T1000 (cell line): ENCODE results near the gene CUZD1.

ENCODE experiments used
- DNase-seq: peaks from one replicate; lab custom pipeline; 2025; ENCODE audit warnings: mixed read lengths; lab: John Stamatoyannopoulos, UW

Gene CUZD1

GRCh38 chr10:122815458-122815857 lies 30.2 kb downstream of the CUZD1 start:
- DNase-seq = no peak

- DNase-seq = no peak
These were observed 31.2 kb downstream of the CUZD1 start for GRCh38 chr10:122814493-122814892.

GRCh38 chr10:122812751-122813150 lies 32.9 kb downstream of the CUZD1 start:
- no peak for DNase-seq

GRCh38 chr10:122802282-122802681 lies 43.4 kb downstream of the CUZD1 start:
- DNase-seq = no peak

- DNase-seq = no peak
These were observed 46.9 kb downstream of the CUZD1 start for GRCh38 chr10:122798704-122799231.

GRCh38 chr10:122796796-122797195 lies 48.9 kb downstream of the CUZD1 start:
- DNase-seq = no peak

GRCh38 chr10:122795924-122796323 lies 49.7 kb downstream of the CUZD1 start:
- no peak for DNase-seq

- no peak for DNase-seq
These were observed 59.4 kb downstream of the CUZD1 start for GRCh38 chr10:122786269-122786668.

- no peak for DNase-seq
These were observed 62.7 kb downstream of the CUZD1 start for GRCh38 chr10:122782911-122783310.
